ENCODE data around the gene EIF2AK3. TPM values are rescaled to one million over a fixed set of nuclear protein-coding genes. Genes with fewer than 3 reads are reported as not detected.

EIF2AK3 gene
- polyA plus RNA-seq, 1 donor from 2014 or later = 23.2 TPM

- TF ChIP-seq SMC3 (conservative IDR thresholded peaks at IDR 0.05; ENCODE audit: poor library complexity) (no peak), TAF1 (IDR thresholded peaks at IDR 0.05; ENCODE audit: low read depth) (no peak), MXI1 (conservative IDR thresholded peaks at IDR 0.05; ENCODE audit: poor library complexity, severe bottlenecking) (no peak), POLR2AphosphoS5 (IDR thresholded peaks at IDR 0.05) (no peak), REST (IDR thresholded peaks at IDR 0.05; ENCODE audit: borderline replicate concordance) (no peak), RAD21 (conservative IDR thresholded peaks at IDR 0.05) (no peak), EP300 (conservative IDR thresholded peaks at IDR 0.05; ENCODE audit: poor library complexity, severe bottlenecking) (no peak), CTCF (IDR thresholded peaks at IDR 0.05; ENCODE audit: poor library complexity, severe bottlenecking) (no peak), EZH2 (IDR thresholded peaks at IDR 0.05; ENCODE audit: borderline replicate concordance, insufficient read depth, low read length, poor library complexity, severe bottlenecking) (no peak)
- Histone ChIP-seq H3K9ac (ENCODE audit: low read length) (no peak overlapping the region), H3K9me3 (ENCODE audit: low read length) (no peaks in the 10 kb centered on the region), H2AFZ (ENCODE audit: low read depth, low read length) (no peak overlapping the region), H3K4me3 (ENCODE audit: low read length) (no peak overlapping the region), H3K9me2 (ENCODE audit: insufficient read depth, low read length) (no peaks in the 10 kb centered on the region), H3K27me3 (ENCODE audit: insufficient read depth, low read depth, low read length) (no peaks in the 10 kb centered on the region), H3K4me2 (ENCODE audit: low read length) (no peak overlapping the region), H3K36me3 (ENCODE audit: insufficient read depth, low read length) (no peaks in the 10 kb centered on the region), H3K27ac (ENCODE audit: low read length) (no peak overlapping the region), H3K79me2 (replicated peaks; ENCODE audit: insufficient read depth, low read length) (no peaks in the 10 kb centered on the region), H3F3A (ENCODE audit: insufficient read depth, low read length, poor library complexity, severe bottlenecking) (no peaks in the 10 kb centered on the region), H4K20me1 (ENCODE audit: insufficient read depth) (no peaks in the 10 kb centered on the region)
These were observed 5.3 kb upstream of the EIF2AK3 start for GRCh38 chr2:88632569-88632968.

- peaks cover 28% of the 10 kb centered on the region for H3K79me2 ChIP-seq (replicated peaks; ENCODE audit: insufficient read depth, low read length)
- peak overlapping the region; percentile 88 for H3K27ac ChIP-seq (ENCODE audit: low read length)
- H3K4me3 ChIP-seq (ENCODE audit: low read length) = peak overlapping the region; percentile 90
- no peaks in the 10 kb centered on the region for H3K9me2 ChIP-seq (ENCODE audit: insufficient read depth, low read length)
- no peaks in the 10 kb centered on the region for H3K9me3 ChIP-seq (ENCODE audit: low read length)
- peak overlapping the region; percentile 77 for H3K9ac ChIP-seq (ENCODE audit: low read length)
- H2AFZ ChIP-seq (ENCODE audit: low read depth, low read length) = peak overlapping the region; percentile 61
- H3F3A ChIP-seq (ENCODE audit: insufficient read depth, low read length, poor library complexity, severe bottlenecking) = no peaks in the 10 kb centered on the region
- H3K4me2 ChIP-seq (ENCODE audit: low read length) = peak overlapping the region; percentile 69
- H3K36me3 ChIP-seq (ENCODE audit: insufficient read depth, low read length) = no peaks in the 10 kb centered on the region
- H4K20me1 ChIP-seq (ENCODE audit: insufficient read depth) = no peaks in the 10 kb centered on the region
- no peaks in the 10 kb centered on the region for H3K27me3 ChIP-seq (ENCODE audit: insufficient read depth, low read depth, low read length)
- no peak for TF ChIP-seq EZH2 (IDR thresholded peaks at IDR 0.05; ENCODE audit: borderline replicate concordance, insufficient read depth, low read length, poor library complexity, severe bottlenecking)
- TF ChIP-seq POLR2AphosphoS5 (IDR thresholded peaks at IDR 0.05) = no peak
- TF ChIP-seq TAF1 (IDR thresholded peaks at IDR 0.05; ENCODE audit: low read depth) = no peak
These were observed 1.3 kb upstream of the EIF2AK3 start for GRCh38 chr2:88628571-88628939.

Data from neural cell (in vitro differentiated cells).